Measurements from ENCODE around the gene SORBS1.

SORBS1 gene

GRCh38 chr10:95602382-95602781, 41.2 kb upstream of the SORBS1 start:
- no peak for TF ChIP-seq ARNTL (CRISPR knock-in tag; IDR thresholded peaks at IDR 0.05; ENCODE audit: borderline replicate concordance, low read depth)
- TF ChIP-seq PATZ1 (CRISPR knock-in tag; IDR thresholded peaks at IDR 0.05; ENCODE audit: borderline replicate concordance): no peak
- TF ChIP-seq OSR1 (CRISPR knock-in tag; IDR thresholded peaks at IDR 0.05): no peak
- no peak for TF ChIP-seq TCF4 (CRISPR knock-in tag; IDR thresholded peaks at IDR 0.05; ENCODE audit: borderline replicate concordance)
- TF ChIP-seq CSRNP3 (CRISPR knock-in tag; IDR thresholded peaks at IDR 0.05): no peak
- TF ChIP-seq ISL1 (CRISPR knock-in tag; IDR thresholded peaks at IDR 0.05): no peak
- no peak for TF ChIP-seq PPARA (CRISPR knock-in tag; IDR thresholded peaks at IDR 0.05; ENCODE audit: borderline replicate concordance)
- no peak for TF ChIP-seq ZNF8 (CRISPR knock-in tag; IDR thresholded peaks at IDR 0.05)
- TF ChIP-seq ZFP3 (CRISPR knock-in tag; IDR thresholded peaks at IDR 0.05): no peak
- no peak for TF ChIP-seq ZNF70 (CRISPR knock-in tag; IDR thresholded peaks at IDR 0.05)
- TF ChIP-seq ZFP30 (CRISPR knock-in tag; IDR thresholded peaks at IDR 0.05): no peak
- TF ChIP-seq ESRRG (CRISPR knock-in tag; IDR thresholded peaks at IDR 0.05): no peak
- TF ChIP-seq ZC3H10 (CRISPR knock-in tag; IDR thresholded peaks at IDR 0.05): no peak
- no peak for ATAC-seq

- no peak for TF ChIP-seq OSR1 (CRISPR knock-in tag; IDR thresholded peaks at IDR 0.05)
- TF ChIP-seq POU6F1 (CRISPR knock-in tag; IDR thresholded peaks at IDR 0.05; ENCODE audit: borderline replicate concordance, low read depth): no peak
- TF ChIP-seq ESRRG (CRISPR knock-in tag; IDR thresholded peaks at IDR 0.05): no peak
- no peak for TF ChIP-seq ZFP3 (CRISPR knock-in tag; IDR thresholded peaks at IDR 0.05)
- no peak for TF ChIP-seq CSRNP3 (CRISPR knock-in tag; IDR thresholded peaks at IDR 0.05)
- peak; percentile 82 for TF ChIP-seq ZNF70 (CRISPR knock-in tag; IDR thresholded peaks at IDR 0.05)
- no peak for TF ChIP-seq TOX (CRISPR knock-in tag; IDR thresholded peaks at IDR 0.05; ENCODE audit: borderline replicate concordance)
- TF ChIP-seq SNAI2 (CRISPR knock-in tag; IDR thresholded peaks at IDR 0.05): no peak
- no peak for TF ChIP-seq ZFP30 (CRISPR knock-in tag; IDR thresholded peaks at IDR 0.05)
- peak; percentile 98 for ATAC-seq
These were observed 40.0 kb upstream of the SORBS1 start for GRCh38 chr10:95601116-95601719.

GRCh38 chr10:95600158-95600557, 39.0 kb upstream of the SORBS1 start:
- TF ChIP-seq GLIS3 (CRISPR knock-in tag; IDR thresholded peaks at IDR 0.05): no peak
- TF ChIP-seq ZFP30 (CRISPR knock-in tag; IDR thresholded peaks at IDR 0.05): no peak
- TF ChIP-seq ZFP3 (CRISPR knock-in tag; IDR thresholded peaks at IDR 0.05): no peak
- TF ChIP-seq PATZ1 (CRISPR knock-in tag; IDR thresholded peaks at IDR 0.05; ENCODE audit: borderline replicate concordance): no peak
- TF ChIP-seq ZNF8 (CRISPR knock-in tag; IDR thresholded peaks at IDR 0.05): no peak
- TF ChIP-seq TSHZ2 (CRISPR knock-in tag; IDR thresholded peaks at IDR 0.05): no peak
- TF ChIP-seq RARB (CRISPR knock-in tag; IDR thresholded peaks at IDR 0.05): no peak
- TF ChIP-seq BACH2 (CRISPR knock-in tag; IDR thresholded peaks at IDR 0.05; ENCODE audit: borderline replicate concordance): no peak
- TF ChIP-seq CSRNP3 (CRISPR knock-in tag; IDR thresholded peaks at IDR 0.05): no peak
- TF ChIP-seq ZNF70 (CRISPR knock-in tag; IDR thresholded peaks at IDR 0.05): no peak
- no peak for TF ChIP-seq SNAI2 (CRISPR knock-in tag; IDR thresholded peaks at IDR 0.05)
- no peak for TF ChIP-seq TCF4 (CRISPR knock-in tag; IDR thresholded peaks at IDR 0.05; ENCODE audit: borderline replicate concordance)
- no peak for ATAC-seq

Measured in SK-N-SH treated with all-trans-retinoic acid at 6 μM for 48 hours (cell line).